ENCODE results near the gene RIMBP3B.
"Not testable (repeated sequence)": the region's sequence is repeated elsewhere in the genome, so short reads cannot be mapped to it uniquely, and the experiment has no call there.

DNA sequence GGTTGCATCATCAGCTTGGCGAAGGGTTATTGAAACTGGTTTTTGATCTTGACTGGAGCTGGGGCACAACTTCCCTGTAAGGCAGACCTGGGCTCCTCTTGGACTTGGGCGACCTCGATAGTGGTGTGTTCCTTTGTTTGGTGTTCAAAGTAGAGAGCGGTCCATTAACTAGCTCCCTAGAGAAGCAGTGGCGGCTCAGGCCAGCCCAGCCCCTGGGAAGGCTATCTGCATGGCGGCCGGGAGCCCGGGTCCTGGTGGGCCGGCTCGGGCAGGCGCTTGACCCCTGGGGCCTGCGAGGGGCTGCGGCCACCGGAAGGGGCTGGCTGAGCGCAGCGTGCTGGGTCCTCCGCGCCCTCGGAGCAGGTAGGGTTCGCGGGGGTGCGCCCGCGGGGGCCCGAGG lies 32.8 kb downstream of the RIMBP3B start:
- TF ChIP-seq, protein P1, sequence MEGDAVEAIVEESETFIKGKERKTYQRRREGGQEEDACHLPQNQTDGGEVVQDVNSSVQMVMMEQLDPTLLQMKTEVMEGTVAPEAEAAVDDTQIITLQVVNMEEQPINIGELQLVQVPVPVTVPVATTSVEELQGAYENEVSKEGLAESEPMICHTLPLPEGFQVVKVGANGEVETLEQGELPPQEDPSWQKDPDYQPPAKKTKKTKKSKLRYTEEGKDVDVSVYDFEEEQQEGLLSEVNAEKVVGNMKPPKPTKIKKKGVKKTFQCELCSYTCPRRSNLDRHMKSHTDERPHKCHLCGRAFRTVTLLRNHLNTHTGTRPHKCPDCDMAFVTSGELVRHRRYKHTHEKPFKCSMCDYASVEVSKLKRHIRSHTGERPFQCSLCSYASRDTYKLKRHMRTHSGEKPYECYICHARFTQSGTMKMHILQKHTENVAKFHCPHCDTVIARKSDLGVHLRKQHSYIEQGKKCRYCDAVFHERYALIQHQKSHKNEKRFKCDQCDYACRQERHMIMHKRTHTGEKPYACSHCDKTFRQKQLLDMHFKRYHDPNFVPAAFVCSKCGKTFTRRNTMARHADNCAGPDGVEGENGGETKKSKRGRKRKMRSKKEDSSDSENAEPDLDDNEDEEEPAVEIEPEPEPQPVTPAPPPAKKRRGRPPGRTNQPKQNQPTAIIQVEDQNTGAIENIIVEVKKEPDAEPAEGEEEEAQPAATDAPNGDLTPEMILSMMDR (IDR thresholded peaks at IDR 0.05), result not testable (repeated sequence)
- TF ChIP-seq POLR2A, POLR2AphosphoS5, EP300 (IDR thresholded peaks at IDR 0.05): not testable (repeated sequence)

Data from sigmoid colon (tissue), 4 donors.